Measurements from ENCODE around the gene TANGO6. TPM values are rescaled to one million over a fixed set of nuclear protein-coding genes. Genes with fewer than 3 reads are reported as not detected.

Gene TANGO6
- total RNA-seq, 1 experiment from 2014 or later, result 11.5 TPM

Other genes starting within 250 kb of the TANGO6 start
- gene CDH3, start 198.2 kb upstream of the TANGO6 start, total RNA-seq (2014; rRNA removed; shearing (Covaris generic)), result under 0.01 and 0.24 TPM in 2 replicates
- not detected in 2 replicates for gene CDH1, start 106.2 kb upstream of the TANGO6 start, total RNA-seq (2014; rRNA removed; shearing (Covaris generic))

Measured in RPMI7951 (cell line).